ENCODE measurements around the gene OR11A1.

OR11A1 gene

GRCh38 chr6:29456971-29457370 is at the start of gene OR11A1, which contains the start of gene OR2H1:
Gene OR11A1 (minus strand): TSS chr6:29457071. CDS start chr6:29427641, 29,430 bp downstream.
Gene OR2H1 (plus strand): TSS chr6:29457155. CDS start chr6:29461770, 4,615 bp downstream.
- no peak for DNase-seq

GRCh38 chr6:29506446-29507067 is 49.7 kb upstream of the OR11A1 start:
- DNase-seq: no peak

GRCh38 chr6:29505808-29506207 is 48.9 kb upstream of the OR11A1 start:
- no peak for DNase-seq

- DNase-seq: no peak
Measured at GRCh38 chr6:29504961-29505360, 48.1 kb upstream of the OR11A1 start.

GRCh38 chr6:29502597-29502996 is 45.7 kb upstream of the OR11A1 start:
- no peak for DNase-seq

DNA sequence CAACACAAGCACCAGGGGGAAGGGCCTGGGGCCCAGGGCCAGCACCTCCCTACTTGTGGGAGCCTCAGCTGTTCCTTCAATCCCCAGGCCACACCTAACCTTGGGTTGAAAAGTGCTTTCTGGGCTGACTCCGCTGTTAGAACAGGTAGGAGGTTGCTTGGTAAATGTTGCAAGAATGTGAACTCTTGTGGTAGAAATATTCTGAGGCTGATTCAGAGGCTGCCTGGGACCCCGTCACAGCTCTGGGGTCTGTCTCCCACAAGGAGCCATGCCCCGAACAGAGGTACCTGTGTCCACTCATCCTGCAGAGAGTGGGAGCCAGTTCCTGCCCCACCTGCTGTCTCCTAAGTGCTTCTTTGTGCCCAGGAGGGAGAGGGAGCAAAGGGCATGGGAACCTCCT is 45.3 kb upstream of the OR11A1 start:
- DNase-seq: no peak

- DNase-seq: no peak
Measured at GRCh38 chr6:29501106-29501505, 44.2 kb upstream of the OR11A1 start.

DNA sequence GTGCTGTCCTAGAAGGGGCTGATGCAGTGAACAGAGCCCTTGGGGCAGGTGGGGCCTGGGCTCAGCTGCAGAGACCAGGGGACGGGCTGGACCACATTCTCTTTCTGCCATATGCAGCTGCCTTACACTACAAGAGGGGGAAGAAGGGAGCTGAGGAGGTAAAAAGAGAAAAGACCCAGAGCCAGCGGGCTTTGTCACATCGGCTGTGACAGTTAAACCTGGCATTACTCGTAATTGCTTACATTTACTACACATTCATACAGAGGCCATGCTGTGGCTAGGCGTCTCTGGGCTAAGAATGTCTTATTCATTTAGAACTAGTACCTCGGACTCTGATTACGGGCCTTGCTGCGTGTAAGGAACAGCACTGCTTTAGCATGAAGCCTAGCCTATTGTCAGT is 43.7 kb upstream of the OR11A1 start:
- DNase-seq: no peak

GRCh38 chr6:29499704-29500103 is 42.8 kb upstream of the OR11A1 start:
- DNase-seq: no peak

DNA sequence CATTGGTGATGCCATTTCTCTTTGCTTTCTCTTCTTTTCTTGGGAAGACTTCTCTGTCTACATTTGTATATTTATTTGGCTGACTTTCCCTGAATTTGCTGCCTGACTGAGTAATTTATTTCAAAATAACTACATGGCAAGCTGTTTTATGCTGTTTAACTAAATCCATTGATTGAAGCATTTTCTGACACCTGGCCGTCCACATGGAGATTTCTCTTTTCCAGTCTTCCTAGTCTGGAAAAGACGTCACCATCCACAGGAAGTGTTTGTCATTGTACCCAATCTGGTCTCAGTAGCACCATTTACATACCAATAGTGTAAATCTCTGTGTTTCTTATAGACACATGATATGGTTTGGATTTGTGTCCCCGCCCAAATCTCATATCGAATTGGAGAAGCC is 40.1 kb upstream of the OR11A1 start:
- DNase-seq: no peak

- no peak for DNase-seq
Measured at GRCh38 chr6:29495571-29495970, 38.7 kb upstream of the OR11A1 start.

- DNase-seq: no peak
Measured at GRCh38 chr6:29494131-29494530, 37.3 kb upstream of the OR11A1 start.

DNA sequence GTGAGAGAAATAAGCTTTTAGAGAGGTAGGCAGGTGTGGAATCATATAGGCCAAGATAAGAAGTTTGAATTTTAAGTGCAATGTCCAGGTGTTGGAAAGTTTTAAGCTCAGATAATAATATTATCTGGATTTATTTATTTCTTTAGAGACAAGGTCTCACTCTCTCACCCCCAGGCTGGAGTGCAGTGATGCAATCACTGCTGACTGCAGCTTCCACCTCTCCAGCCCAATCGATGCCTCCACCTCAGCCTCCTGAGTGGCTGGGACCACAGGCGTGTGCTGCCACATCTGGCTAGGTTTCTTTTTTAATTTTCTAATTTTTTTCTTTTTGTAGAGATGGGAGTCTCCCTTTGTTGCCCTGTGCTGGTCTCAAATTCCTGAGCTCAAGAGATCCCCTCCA is 36.4 kb upstream of the OR11A1 start:
- DNase-seq: no peak

DNA sequence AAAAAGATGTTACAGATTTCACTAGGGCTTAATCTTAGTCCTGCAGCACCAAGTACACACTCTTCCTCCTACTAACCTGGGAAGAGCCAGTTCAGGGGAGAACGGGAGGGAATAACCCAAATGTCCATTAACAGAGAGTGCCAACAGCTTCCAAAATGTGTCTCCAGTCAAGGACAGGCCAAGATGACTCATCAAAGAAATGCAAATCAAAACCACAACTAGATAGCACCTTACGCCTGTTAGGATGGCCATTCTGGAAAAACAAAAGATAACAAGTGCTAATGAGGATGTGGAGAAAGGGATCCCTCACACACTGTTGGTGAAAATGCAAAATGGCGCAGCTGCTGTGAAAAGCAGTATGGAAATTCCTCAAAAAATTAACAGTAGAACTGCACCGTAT is 34.7 kb upstream of the OR11A1 start:
- no peak for DNase-seq

GRCh38 chr6:29490552-29490951 is 33.7 kb upstream of the OR11A1 start:
- no peak for DNase-seq

DNA sequence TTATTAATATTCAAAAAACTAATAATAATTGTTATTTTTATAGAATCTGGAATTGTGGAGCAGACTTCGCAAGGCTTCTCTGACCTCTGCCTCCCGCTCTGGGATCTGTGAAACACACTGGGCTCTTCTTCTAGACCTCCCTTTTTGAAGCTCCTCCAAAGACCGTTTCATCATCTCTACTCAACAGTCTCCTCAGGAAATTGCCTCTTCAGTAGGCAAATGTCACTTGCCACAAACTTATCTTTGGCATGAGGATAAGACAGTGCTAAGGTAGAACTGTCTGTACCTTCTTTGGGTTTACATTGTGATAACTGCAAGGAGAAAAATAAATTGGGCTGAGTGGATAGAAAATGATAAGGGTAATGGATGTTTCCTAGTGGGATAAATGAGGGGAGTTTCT is 33.2 kb upstream of the OR11A1 start:
- DNase-seq: no peak

DNA sequence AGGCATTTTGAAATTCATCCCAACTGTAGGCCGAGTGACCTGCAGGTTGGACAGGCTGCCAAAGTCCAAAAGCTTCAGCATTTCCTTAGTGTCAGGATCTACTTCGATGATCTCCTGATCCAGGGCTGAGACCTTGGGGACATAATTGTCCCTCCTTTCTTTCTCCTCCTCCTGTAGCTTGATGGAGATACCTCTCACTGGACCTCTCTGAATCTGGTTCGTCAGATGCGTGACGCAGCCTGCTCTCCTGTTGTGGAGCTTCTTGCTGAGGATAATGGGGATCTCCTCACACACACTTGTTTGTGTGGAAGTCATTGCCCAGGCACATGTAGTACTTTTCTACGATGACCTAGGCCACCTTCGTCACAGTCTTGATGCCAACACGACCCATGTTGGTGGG is 32.4 kb upstream of the OR11A1 start:
- no peak for DNase-seq

DNA sequence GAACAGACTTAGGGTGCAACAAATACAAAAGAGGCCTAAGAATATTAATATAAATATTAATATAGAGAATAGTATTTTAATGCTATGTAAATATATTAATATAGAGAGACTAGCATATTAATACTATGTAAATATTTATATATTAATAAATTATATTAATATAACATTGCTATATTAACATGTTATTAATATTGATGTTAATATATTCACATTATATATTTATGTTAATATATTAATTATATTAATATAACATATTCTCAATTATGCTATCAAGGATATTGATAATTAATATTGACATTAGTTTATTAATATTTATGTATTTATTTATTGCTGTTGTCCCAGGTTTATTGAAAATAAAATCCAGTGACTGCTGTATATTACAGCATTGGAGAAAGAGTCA is 32.0 kb upstream of the OR11A1 start:
- DNase-seq: no peak

DNA sequence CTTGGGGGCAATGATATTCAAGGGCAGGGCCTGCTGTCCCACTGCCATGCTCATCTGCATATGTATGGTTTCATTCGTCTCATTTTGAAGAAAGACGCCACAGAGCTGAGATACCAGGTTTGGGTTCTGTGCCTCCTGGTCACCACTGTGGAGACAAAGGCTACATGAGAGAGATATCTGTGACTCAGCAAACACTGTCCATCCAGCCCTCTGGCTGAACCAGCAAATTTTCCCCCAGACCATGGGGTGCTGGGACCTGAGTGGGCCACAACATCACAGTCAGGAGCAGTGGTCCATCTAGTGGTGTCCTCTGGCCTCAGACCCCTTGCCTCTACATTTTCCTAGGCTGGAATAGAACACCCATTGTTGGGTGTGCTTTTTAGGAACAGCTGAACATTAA is 30.8 kb upstream of the OR11A1 start, which contains the start of gene MAS1L:
Gene MAS1L, minus strand, starts transcription at position 297 of the 400 bp plus-strand sequence. Its CDS starts 54 bp downstream, at position 243.
- DNase-seq: no peak

DNA sequence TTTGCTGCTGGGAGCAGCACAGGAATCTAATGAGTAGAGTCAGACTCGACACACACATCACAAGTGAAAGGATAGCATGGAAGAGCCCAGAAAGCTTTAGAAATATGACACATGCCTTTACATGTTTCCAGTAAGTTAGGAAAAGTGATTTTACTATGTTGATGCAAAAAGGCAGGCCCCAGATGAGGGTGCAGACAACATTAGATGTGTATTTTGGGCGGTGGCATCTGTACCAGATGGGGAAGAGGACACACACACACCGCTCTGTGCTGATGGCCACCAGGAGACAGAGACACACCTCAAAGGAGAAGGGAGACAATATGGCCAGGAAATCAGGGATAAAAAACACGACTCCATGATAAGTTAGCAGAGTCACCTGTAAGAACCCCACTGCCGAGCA is 30.3 kb upstream of the OR11A1 start:
- no peak for DNase-seq

- DNase-seq: no peak
Measured at GRCh38 chr6:29486577-29486976, 29.7 kb upstream of the OR11A1 start.

DNA sequence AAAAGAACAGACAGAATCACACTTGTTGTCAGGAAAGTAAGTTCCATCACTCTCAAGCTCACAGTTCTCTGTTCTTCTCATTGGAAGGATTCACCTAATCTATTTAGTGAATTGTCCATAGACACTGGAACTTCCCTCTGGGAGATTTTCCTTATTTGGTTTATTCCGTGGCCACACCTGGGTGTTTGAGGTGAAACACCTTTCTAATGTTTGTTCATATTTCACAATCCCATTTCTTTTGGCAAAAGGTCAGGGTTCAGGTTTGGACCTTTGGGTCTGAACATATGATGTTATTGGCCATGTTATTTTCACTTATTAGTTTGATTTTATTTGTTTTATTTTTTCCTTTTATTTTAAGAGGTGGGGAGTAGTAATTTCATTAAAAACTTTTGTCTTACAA is 26.9 kb upstream of the OR11A1 start:
- DNase-seq: no peak

- no peak for DNase-seq
Measured at GRCh38 chr6:29483186-29483585, 26.3 kb upstream of the OR11A1 start.

DNA sequence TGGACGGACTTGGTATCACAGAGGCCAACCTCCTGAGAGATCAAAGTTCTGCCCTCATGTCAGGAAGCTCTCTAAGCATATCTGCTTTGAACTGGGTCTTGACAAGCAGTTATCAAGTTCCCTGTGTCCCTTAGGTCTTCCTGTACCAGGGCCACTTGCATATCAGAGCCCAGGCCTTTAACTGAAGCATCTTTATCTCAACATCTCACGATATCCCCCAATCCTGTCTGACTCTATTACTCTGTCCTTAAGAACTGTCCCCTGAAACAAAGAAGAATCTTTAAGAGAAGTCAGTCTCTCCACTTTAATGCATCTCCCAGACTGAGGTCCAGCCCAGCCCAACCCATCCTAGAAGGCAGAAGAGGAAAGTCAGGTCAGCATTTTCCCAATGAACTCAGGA is 22.7 kb upstream of the OR11A1 start:
- DNase-seq: no peak

GRCh38 chr6:29478740-29479139 is 21.9 kb upstream of the OR11A1 start:
- no peak for DNase-seq

Measured in activated CD4-positive, alpha-beta T cell treated with anti-CD3 and anti-CD28 coated beads, Interleukin-2, amount 50 U/mL, for 48 hours (primary cell).